Lung (tissue), 12 donors: ENCODE results near the gene SNTG2. TPM values are rescaled to one million over a fixed set of nuclear protein-coding genes. Genes with fewer than 3 reads are reported as not detected.

Experiments
- ATAC-seq: fragments of 200-7000 bp; cut with Tn5 transposase; one replicate; pipeline ENCODE4 v1.9.1; 2020; ENCODE audit warnings: moderate number of reproducible peaks; ENCODE audit not compliant: insufficient read depth, low FRiP score
- DNase-seq, 3 donors: peaks; one replicate each; pipeline ENCODE4 v3.0.0-alpha.2; 2013 to 2017
- H3K27ac ChIP-seq, 2 donors: one replicate each; pipeline ENCODE4 v1.5.1; 2013; ENCODE audit warnings: mild to moderate bottlenecking in 2 of 2, moderate library complexity in 2 of 2, control low read depth in 1 of 2, inconsistent platforms in 1 of 2, low read depth in 1 of 2, low read length in 1 of 2
- H3K27me3 ChIP-seq, 3 donors: one replicate each; pipeline ENCODE4 v1.5.1; 2013; ENCODE audit warnings: low read length in 2 of 3; ENCODE audit not compliant: control insufficient read depth in 3 of 3, insufficient read depth in 3 of 3
- H3K36me3 ChIP-seq, 4 donors: one replicate each; pipeline ENCODE4 v1.5.1; 2013; ENCODE audit warnings: low read length in 4 of 4, mild to moderate bottlenecking in 1 of 4, moderate library complexity in 1 of 4; ENCODE audit not compliant: control insufficient read depth in 4 of 4, insufficient read depth in 4 of 4
- H3K4me1 ChIP-seq, 5 donors: one replicate each; pipeline ENCODE4 v1.5.1; 2013; ENCODE audit warnings: low read length in 5 of 5, mild to moderate bottlenecking in 2 of 5, moderate library complexity in 1 of 5; ENCODE audit not compliant: control insufficient read depth in 5 of 5, insufficient read depth in 5 of 5
- H3K4me3 ChIP-seq: one replicate; pipeline ENCODE4 v1.5.1; 2013; ENCODE audit warnings: mild to moderate bottlenecking, control low read depth, moderate library complexity
- H3K9ac ChIP-seq, 2 donors: one replicate each; pipeline ENCODE4 v1.5.1; 2013; ENCODE audit warnings: low read length in 2 of 2, control low read depth in 1 of 2; ENCODE audit not compliant: insufficient read depth in 1 of 2
- H3K9me3 ChIP-seq, 4 donors: one replicate each; pipeline ENCODE4 v1.5.1; 2013; ENCODE audit warnings: low read length in 3 of 4, mild to moderate bottlenecking in 1 of 4, moderate library complexity in 1 of 4; ENCODE audit not compliant: control insufficient read depth in 4 of 4, insufficient read depth in 3 of 4
- CTCF ChIP-seq: IDR thresholded peaks from 2 replicates; pipeline ENCODE4 v1.5.1; 2012; ENCODE audit warnings: mild to moderate bottlenecking; ENCODE audit errors: control extremely low read depth, extremely low read depth
- WGBS, 2 donors: extraction: QIAGEN DNeasy Blood & Tissue Kit; methylation state at CpG; one replicate each; pipeline ENCODE4 v1.1.7; 2013; 5-methylcytosine and 5-hydroxymethylcytosine counted together
- polyA plus RNA-seq, 2 donors: library from polyadenylated mRNA; stranded (reverse); fragments of 200-250 nt; gene quantifications; one replicate each; pipeline ENCODE4 v1.2.1, GENCODE V29; 2013
- total RNA-seq, 2 donors: library from RNA; depleted of rRNA in 1 of 2; stranded (reverse); fragments of >200 nt in 1 of 2; gene quantifications; one replicate each; pipeline ENCODE4 v1.2.1, GENCODE V29; 2014 to 2021
- donor health status: control.
- donor health status: control.
- donor health status: Bipolar disorder and iron deficiency.
- donor health status: healthy.
- donor health status: DM: yes; HTN: yes; CAD: no.

SNTG2 gene
- total and polyA plus RNA-seq, 4 donors, result 0.31 to 1.8 (median 1.2) TPM

- peaks cover 0 to 3% (median 0%) of the 10 kb centered on the region in 4 donors for H3K9me3 ChIP-seq
- no peak for ATAC-seq
- DNase-seq, result no peak
- peaks cover 0 to 10% (median 0%) of the 10 kb centered on the region in 5 donors for H3K4me1 ChIP-seq
- TF ChIP-seq CTCF, result no peak
- H3K27me3 ChIP-seq, result no peaks in the 10 kb centered on the region
- no peak overlapping the region for H3K4me3 ChIP-seq
- H3K27ac ChIP-seq, result no peak overlapping the region
- H3K36me3 ChIP-seq, result no peaks in the 10 kb centered on the region
- WGBS, 2 donors, result 86 to 95% methylated on average over 5 of the region's 5 CpGs
- H3K9ac ChIP-seq, result no peak overlapping the region
Measured at GRCh38 chr2:1173528-1173927, 222.9 kb downstream of the SNTG2 start.

GRCh38 chr2:1181893-1182292, 231.2 kb downstream of the SNTG2 start:
- no peak overlapping the region for H3K9ac ChIP-seq
- no peak overlapping the region for H3K4me3 ChIP-seq
- 92 to 93% methylated on average over 3 of the region's 3 CpGs for WGBS, 2 donors
- no peaks in the 10 kb centered on the region for H3K4me1 ChIP-seq
- DNase-seq (no peak), ATAC-seq (no peak)
- no peaks in the 10 kb centered on the region for H3K36me3 ChIP-seq
- no peaks in the 10 kb centered on the region for H3K27me3 ChIP-seq
- peaks cover 0 to 8% (median 2%) of the 10 kb centered on the region in 4 donors for H3K9me3 ChIP-seq
- H3K27ac ChIP-seq, result no peak overlapping the region
- TF ChIP-seq CTCF, result no peak

- ATAC-seq (no peak), DNase-seq (no peak)
- Histone ChIP-seq H3K27ac (no peak overlapping the region), H3K9ac (no peak overlapping the region), H3K4me1 (no peaks in the 10 kb centered on the region), H3K9me3 (peaks cover 0 to 8% (median 2%) of the 10 kb centered on the region in 4 donors), H3K4me3 (no peak overlapping the region), H3K27me3 (no peaks in the 10 kb centered on the region), H3K36me3 (no peaks in the 10 kb centered on the region)
- no peak for TF ChIP-seq CTCF
- WGBS, 2 donors, result 89 to 91% methylated on average over 3 of the region's 3 CpGs
Measured at GRCh38 chr2:1183300-1183699, 232.7 kb downstream of the SNTG2 start.

- Histone ChIP-seq H3K36me3 (no peaks in the 10 kb centered on the region), H3K9ac (no peak overlapping the region), H3K9me3 (peaks cover 0 to 8% (median 2%) of the 10 kb centered on the region in 4 donors), H3K4me3 (no peak overlapping the region), H3K27ac (no peak overlapping the region), H3K4me1 (no peaks in the 10 kb centered on the region), H3K27me3 (no peaks in the 10 kb centered on the region)
- TF ChIP-seq CTCF, result no peak
- DNase-seq, result no peak
- ATAC-seq, result no peak
- WGBS, 2 donors, result 56 to 60% methylated on average over 2 of the region's 2 CpGs
Measured at GRCh38 chr2:1186421-1186820, 235.8 kb downstream of the SNTG2 start.
